HPDE6-E6E7 (cell line): Measurements from ENCODE around the gene PRSS35.
A peak's percentile ranks its signal among the peaks of the same experiment; 100 is the strongest.
"Not testable (repeated sequence)": the region's sequence is repeated elsewhere in the genome, so short reads cannot be mapped to it uniquely, and the experiment has no call there.

ENCODE experiments used
- DNase-seq: peaks from one replicate; pipeline ENCODE4 v3.0.0; 2011; ENCODE audit warnings: missing footprints; ENCODE audit errors: extremely low spot score

PRSS35 gene, protein sequence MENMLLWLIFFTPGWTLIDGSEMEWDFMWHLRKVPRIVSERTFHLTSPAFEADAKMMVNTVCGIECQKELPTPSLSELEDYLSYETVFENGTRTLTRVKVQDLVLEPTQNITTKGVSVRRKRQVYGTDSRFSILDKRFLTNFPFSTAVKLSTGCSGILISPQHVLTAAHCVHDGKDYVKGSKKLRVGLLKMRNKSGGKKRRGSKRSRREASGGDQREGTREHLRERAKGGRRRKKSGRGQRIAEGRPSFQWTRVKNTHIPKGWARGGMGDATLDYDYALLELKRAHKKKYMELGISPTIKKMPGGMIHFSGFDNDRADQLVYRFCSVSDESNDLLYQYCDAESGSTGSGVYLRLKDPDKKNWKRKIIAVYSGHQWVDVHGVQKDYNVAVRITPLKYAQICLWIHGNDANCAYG

DNA sequence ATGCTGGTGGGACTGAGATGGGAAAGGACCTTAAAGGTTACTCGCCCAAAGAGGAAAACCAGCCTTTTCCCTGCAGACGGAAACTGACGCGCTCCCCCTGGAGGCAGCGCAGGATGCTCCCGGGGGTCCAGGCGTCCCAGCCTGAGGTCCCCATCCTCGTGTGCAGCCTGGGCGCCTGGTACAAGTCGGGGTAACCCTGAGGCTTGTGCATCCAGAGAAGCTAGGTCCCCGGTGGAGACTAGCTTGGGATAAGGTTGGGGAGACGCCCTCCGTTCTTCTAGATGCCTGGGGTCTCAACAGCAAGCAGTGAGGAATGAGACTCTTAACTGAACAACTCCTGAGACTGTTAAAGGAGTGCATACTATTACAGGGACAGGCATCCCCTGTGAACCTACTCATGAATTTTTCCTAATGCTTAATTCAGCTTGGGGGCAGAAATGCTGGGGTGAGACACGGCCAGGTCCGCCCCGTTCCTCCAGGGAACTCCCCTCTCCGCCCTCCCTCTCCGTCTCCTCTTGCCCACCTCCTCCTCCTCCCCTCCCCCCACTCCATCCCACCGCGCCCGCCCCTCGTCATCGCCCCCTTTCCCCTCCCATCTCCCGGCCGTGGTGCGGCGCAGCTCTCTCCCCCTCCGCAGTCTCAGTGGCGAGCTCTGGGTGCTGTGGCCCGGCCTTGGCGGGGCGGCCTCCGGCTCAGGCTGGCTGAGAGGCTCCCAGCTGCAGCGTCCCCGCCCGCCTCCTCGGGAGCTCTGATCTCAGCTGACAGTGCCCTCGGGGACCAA lies at the start of gene PRSS35:
Gene PRSS35 (plus strand): TSS at position 634 of the 781 bp plus-strand sequence. CDS start 10,908 bp downstream, outside the sequence.
- DNase-seq: peak; percentile 48

- no peak for DNase-seq
Measured at GRCh38 chr6:83463886-83464285, 48.4 kb upstream of the PRSS35 start.

GRCh38 chr6:83464381-83465140 lies 47.8 kb upstream of the PRSS35 start:
- DNase-seq: peak; percentile 33

- DNase-seq: no peak
Measured at GRCh38 chr6:83466328-83466727, 46.0 kb upstream of the PRSS35 start.

- DNase-seq: no peak
Measured at GRCh38 chr6:83467620-83468036, 44.7 kb upstream of the PRSS35 start.

DNA sequence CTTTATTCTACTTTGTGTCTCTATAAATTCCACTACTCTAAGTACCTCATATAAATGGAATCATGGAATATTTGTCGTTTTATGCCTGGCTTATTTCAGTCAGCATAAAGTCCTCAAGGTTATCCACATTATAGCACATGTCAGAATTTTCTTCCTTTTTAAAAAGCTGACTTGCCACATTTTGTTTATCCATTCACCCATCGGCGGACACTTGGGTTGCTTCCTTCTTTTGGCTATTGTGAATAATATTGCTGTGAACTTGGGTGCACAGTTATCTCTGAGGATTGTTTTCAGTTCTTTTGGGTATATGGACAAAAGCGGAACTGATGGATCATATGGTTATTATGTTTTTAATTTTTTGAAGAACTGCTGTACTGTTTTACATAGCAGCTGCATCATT lies 42.3 kb upstream of the PRSS35 start:
- no peak for DNase-seq

DNA sequence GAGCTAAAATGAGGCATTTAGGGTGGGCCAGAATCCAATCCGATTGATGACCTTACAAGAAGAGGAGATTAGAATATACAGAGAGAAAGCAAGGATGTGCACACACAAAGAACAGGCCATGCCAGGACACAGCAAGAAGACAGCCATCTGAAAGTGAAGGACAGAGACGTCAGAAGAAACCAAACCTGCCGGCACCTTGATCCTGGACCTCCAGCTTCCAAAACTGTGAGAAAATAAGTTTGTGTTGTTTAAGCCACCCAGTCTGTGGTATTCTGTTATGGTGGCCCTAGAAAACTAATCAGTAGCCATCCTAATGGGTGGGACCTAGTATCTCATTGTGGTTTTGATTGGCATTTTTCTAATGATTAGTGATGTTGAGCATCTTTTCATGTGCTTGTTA lies 41.7 kb upstream of the PRSS35 start:
- DNase-seq: no peak

DNA sequence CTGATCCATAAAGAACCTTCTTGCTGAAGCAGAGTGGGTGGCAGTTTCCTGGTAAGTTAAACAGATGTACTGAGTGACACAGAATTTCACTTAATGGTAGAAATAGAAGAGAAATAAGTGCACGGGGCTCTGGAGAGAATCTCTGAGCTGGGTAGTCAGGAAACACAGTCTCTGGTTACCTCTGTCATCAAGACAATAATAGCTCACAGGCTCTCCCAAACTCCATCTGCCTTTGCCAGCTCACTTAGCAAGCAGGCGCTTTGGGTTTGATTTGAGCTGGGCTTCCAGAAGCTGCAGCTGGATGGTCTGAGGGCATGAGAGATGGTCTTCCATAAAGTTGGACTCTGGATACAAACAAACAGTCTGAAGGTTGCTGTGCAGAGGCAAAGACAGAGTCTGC lies 39.6 kb upstream of the PRSS35 start:
- DNase-seq: no peak

DNA sequence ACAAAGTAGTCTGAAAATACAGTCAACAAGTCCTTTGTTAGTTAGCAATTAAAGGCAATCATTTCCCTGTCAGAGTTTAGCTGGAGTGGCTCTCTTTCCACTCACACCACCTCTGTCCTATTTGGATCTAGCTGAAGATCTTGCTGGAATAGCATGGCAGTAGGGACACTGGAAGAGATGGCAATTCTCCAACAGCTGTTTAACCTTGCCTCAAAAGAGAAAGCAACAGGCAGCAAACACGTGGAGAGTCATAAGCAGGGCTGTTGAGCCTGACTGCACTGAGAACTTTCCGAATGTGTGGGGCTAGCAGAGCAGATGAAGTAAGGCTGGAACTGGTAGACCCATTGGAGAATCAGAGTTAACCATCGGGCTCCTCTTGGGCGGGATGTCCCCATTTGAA lies 38.0 kb upstream of the PRSS35 start:
- DNase-seq: no peak

DNA sequence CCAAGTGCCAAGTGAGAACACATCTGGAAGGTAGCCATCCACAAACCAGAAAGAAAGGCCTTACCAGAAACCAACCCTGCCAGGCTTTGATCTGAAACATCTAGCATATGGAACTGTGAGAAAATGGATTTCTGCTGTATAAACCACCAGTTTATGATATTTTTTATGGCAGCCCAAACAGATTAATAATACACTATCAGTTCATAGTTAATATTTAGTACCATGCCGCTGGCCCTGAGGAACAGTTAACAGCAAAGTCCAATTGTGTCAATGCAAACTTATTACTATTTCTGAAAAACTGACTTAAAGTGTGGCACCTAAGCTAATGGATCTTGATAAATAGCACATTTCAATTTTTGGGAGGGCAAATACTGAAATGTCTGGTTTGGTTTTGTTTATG lies 35.4 kb upstream of the PRSS35 start:
- no peak for DNase-seq

DNA sequence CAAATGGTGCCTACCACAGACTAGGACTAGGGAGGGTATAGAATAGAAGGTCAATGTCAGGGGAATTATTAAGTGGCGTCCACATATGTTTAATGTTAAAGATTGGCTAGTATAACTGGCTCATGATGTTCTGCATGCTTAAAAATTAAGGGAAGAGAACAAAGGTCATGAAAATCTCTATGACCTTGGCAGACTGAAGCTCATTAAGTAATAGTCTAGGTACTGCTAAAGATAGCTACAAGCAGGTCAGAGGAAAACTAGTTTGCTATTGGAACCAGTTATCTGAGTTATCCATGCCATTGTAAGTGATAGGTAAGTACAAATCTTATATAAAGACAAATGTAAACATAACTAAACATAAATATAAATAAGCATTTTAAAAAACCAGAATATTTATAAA lies 32.9 kb upstream of the PRSS35 start:
- no peak for DNase-seq

GRCh38 chr6:83480470-83480869 lies 31.9 kb upstream of the PRSS35 start:
- DNase-seq: peak; percentile 17

- DNase-seq: not testable (repeated sequence)
Measured at GRCh38 chr6:83481938-83482337, 30.4 kb upstream of the PRSS35 start.

GRCh38 chr6:83488448-83488847 lies 23.9 kb upstream of the PRSS35 start:
- no peak for DNase-seq

- DNase-seq: no peak
Measured at GRCh38 chr6:83488861-83489260, 23.5 kb upstream of the PRSS35 start.

DNA sequence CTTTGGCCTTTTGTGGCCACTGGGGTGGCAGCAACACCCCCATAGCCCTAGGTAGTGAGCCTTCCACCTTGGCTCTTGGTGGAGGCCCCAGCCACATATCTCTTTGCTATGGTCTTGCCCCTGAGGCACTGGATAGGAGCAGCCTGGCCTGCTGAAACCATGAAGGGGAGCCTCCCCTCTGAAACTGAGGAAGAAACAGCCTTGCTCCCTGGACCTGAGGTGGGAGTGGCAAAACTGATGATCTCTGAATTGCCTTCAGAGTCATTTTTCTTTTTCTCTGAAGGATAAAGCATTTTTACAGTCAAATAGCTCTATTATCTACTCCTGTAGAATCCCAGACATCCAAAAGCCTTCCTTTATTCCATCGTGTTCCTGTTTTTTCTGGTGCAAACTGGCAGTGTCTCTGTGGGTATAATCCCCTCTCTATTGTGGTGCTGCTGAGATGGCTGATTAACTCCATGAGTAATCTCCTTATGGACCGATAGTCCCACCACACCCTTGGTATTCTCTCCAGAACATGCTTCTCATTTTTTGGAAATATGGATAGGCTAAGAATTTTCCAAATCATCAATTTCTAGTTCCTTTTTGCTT lies 22.0 kb upstream of the PRSS35 start:
- no peak for DNase-seq

DNA sequence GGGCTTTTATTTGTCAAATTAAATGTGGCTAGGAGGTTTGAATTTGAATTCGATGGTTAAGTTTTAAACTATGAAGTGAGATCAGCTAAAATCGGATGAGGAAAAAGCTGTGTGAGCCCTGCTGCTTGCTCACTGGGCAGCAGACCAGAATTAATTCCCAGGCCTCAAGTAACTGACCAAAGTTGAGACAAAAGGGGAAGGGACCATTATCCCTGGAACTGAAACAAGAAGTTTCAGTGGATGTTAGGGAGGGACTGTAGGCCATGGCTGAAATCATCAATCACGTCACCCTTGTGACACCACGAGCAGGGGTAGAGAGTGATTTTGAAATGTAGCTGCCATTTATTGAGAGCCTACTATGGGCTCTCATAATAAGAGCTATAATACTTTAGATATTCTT lies 7.0 kb upstream of the PRSS35 start:
- DNase-seq: no peak

DNA sequence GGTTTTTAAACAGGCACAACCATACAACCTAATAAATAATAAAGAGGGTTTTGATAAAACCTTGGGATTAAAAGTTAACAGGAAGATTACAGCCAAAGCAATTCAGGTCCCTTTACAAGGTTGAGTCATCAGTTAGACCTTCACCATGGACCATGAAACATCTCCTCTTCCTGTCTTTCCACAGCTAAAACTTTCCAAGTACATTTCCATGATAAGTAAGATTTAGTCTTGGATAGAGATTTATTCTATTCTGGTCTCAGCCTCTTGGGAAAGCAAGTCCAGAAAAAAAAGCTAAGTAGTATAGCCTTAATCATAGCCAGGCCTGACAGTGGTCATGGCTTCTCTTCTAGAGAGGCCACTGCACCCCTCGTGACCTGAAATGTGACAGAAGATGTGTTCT lies 2.9 kb upstream of the PRSS35 start:
- no peak for DNase-seq

GRCh38 chr6:83510791-83511190 lies 1.5 kb upstream of the PRSS35 start:
- DNase-seq: no peak

- DNase-seq: no peak
Measured at GRCh38 chr6:83511266-83511665, 1.1 kb upstream of the PRSS35 start.

DNA sequence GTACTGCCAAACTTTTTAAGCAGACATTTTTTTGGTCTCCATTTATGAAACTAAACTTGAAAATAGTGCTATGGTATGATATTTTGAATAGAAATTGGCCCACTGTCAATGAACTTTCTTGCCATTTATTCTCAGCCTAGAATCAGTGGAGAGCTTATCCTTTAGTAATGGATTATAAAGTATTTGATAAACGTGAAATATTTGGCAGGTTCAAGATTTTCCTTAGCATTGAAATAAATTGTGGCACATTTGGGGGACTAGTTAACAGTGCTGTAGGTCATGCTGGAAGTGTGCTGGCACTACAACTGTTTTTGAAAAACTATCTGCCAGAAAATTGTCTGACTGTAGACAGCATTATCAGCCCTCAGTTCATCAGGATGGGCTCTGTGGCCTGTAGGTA lies 2.1 kb downstream of the PRSS35 start:
- DNase-seq: no peak
